Adrenal gland (tissue), 12 donors: Measurements from ENCODE around the gene MTMR6. TPM values are rescaled to one million over a fixed set of nuclear protein-coding genes. Genes with fewer than 3 reads are reported as not detected.

Experiments
- DNase-seq, 7 donors: peaks; one replicate each; pipeline ENCODE4 v3.0.0-alpha.2; 2019 to 2020
- H3K27ac ChIP-seq, 5 donors: fragments of 200-600 bp; sonication (generic) in 4 of 5; 1 replicate in 3 of 5; 2 replicates in 2 of 5; pipeline versions ENCODE4 v1.5.1 to v1.8.0; 2016 to 2020; ENCODE audit warnings: mild to moderate bottlenecking in 1 of 5
- H3K27me3 ChIP-seq: fragments of 200-600 bp; 2 replicates; pipeline ENCODE4 v1.8.0; 2021
- H3K36me3 ChIP-seq, 2 donors: fragments of 200-600 bp; replicated peaks in 1 of 2; 1 replicate in 1 of 2; 2 replicates in 1 of 2; pipeline versions ENCODE4 v1.5.1 to v1.8.0; 2018 to 2022
- H3K4me1 ChIP-seq, 2 donors: fragments of 200-600 bp; replicated peaks in 1 of 2; 1 replicate in 1 of 2; 2 replicates in 1 of 2; pipeline versions ENCODE4 v1.5.1 to v1.8.0; 2018 to 2021
- H3K4me3 ChIP-seq, 4 donors: fragments of 200-600 bp; sonication (generic) in 3 of 4; one replicate each; pipeline ENCODE4 v1.5.1; 2016 to 2018
- H3K9me3 ChIP-seq, 3 donors: fragments of 200-600 bp; sonication (generic) in 1 of 3; replicated peaks in 1 of 3; 1 replicate in 2 of 3; 2 replicates in 1 of 3; pipeline versions ENCODE4 v1.5.1 to v1.8.0; 2016 to 2021
- POLR2A ChIP-seq, 2 donors: fragments of 450-650 bp; IDR thresholded peaks; one replicate each; pipeline ENCODE4 v1.6.1; 2017; ENCODE audit warnings: antibody characterized with exemption in 2 of 2, mild to moderate bottlenecking in 2 of 2, moderate library complexity in 1 of 2
- WGBS, 4 donors: extraction: QIAGEN DNeasy Blood & Tissue Kit in 2 of 4; methylation state at CpG; one replicate each; pipeline versions ENCODE4 v1.1.5 to v1.1.7; 2013 to 2017; 5-methylcytosine and 5-hydroxymethylcytosine counted together
- intact Hi-C, 2 donors: fragments of 100-400 bp; cut with DNase I; formaldehyde crosslinking; loops; one replicate each; pipeline versions ENCODE4 v1.14.1 to v1.15.0; 2022 to 2023
- polyA plus RNA-seq, 3 donors: library from polyadenylated mRNA; stranded (reverse); fragments of 200-250 nt in 2 of 3; fragments of 350-450 nt in 1 of 3; fragmentation: Illumina TruSeq in 1 of 3; extraction: RNeasy Lipid Tissue Mini Kit (QIAGEN cat#74804) in 1 of 3; gene quantifications; one replicate each; pipeline ENCODE4 v1.2.3, GENCODE V29; 2013 to 2014
- total RNA-seq, 9 donors: library from RNA; depleted of rRNA in 4 of 9; stranded (reverse); fragments of >200 nt in 4 of 9; fragments of 120-200 nt in 1 of 9; fragmentation: NEBNext Ultra II Directional in 1 of 9; extraction: Animal tissue kit (Norgen Biotek cat#: 25700) in 1 of 9; gene quantifications; one replicate each; pipeline versions ENCODE4 v1.1.0 to v1.2.4, GENCODE V29; 2013 to 2023
- TF ChIP-seq, protein P1 (sequence below), 6 experiments: fragments of 450-650 bp in 4 of 6; fragments of 200-600 bp in 2 of 6; sonication (generic) in 1 of 6; IDR thresholded peaks; 1 replicate in 5 of 6; 2 replicates in 1 of 6; pipeline versions ENCODE4 v1.5.1 to v1.8.0; 2016 to 2021; ENCODE audit warnings: antibody characterized with exemption in 6 of 6, mild to moderate bottlenecking in 2 of 6, moderate library complexity in 1 of 6
- donor health status: healthy with polysubstance abuse.
- donor health status: Bipolar disorder and iron deficiency.
- donor health status: DM: yes; HTN: yes; CAD: no.
- donor health status: DM: no; HTN: no; CAD: no.
- donor health status: DM: no; HTN: no; CAD: no.
- donor health status: DM: yes; HTN: yes; CAD: no.

MTMR6 gene
- total and polyA plus RNA-seq, 12 donors = 6.0 to 57.2 (median 36.1) TPM

DNA sequence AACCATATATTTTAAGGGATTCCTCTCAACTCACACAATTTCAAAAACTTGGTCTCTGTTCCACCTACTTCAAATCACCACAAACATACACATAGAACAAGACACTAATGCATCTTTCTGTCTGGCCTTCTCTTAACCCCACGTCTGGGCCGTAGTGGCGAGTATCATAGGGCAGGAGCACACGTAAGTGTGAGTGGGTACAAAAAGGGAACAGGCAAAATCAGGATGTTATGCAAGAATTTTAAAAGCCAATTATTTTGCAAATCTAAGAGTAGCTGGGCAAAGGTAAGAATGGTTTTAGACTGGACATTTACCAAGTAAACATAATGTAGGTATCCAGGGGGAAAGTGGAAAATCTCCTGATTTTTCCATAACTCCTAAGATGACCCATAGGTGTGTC lies 35.1 kb downstream of the MTMR6 start:
- Histone ChIP-seq H3K27me3 (no peaks in the 10 kb centered on the region), H3K36me3 (peaks cover 0 to 38% of the 10 kb centered on the region in 2 donors), H3K4me3 (no peak overlapping the region), H3K9me3 (no peaks in the 10 kb centered on the region), H3K4me1 (peaks cover 0 to 3% of the 10 kb centered on the region in 2 donors), H3K27ac (no peak overlapping the region)
- no peak for TF ChIP-seq POLR2A (IDR thresholded peaks at IDR 0.05)
- TF ChIP-seq, protein P1, sequence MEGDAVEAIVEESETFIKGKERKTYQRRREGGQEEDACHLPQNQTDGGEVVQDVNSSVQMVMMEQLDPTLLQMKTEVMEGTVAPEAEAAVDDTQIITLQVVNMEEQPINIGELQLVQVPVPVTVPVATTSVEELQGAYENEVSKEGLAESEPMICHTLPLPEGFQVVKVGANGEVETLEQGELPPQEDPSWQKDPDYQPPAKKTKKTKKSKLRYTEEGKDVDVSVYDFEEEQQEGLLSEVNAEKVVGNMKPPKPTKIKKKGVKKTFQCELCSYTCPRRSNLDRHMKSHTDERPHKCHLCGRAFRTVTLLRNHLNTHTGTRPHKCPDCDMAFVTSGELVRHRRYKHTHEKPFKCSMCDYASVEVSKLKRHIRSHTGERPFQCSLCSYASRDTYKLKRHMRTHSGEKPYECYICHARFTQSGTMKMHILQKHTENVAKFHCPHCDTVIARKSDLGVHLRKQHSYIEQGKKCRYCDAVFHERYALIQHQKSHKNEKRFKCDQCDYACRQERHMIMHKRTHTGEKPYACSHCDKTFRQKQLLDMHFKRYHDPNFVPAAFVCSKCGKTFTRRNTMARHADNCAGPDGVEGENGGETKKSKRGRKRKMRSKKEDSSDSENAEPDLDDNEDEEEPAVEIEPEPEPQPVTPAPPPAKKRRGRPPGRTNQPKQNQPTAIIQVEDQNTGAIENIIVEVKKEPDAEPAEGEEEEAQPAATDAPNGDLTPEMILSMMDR (IDR thresholded peaks at IDR 0.05) = no peak
- intact Hi-C loops = no loop called here
- DNase-seq = no peak
- 78 to 92% (median 84%) methylated on average over 4 of the region's 4 CpGs for WGBS, 4 donors

DNA sequence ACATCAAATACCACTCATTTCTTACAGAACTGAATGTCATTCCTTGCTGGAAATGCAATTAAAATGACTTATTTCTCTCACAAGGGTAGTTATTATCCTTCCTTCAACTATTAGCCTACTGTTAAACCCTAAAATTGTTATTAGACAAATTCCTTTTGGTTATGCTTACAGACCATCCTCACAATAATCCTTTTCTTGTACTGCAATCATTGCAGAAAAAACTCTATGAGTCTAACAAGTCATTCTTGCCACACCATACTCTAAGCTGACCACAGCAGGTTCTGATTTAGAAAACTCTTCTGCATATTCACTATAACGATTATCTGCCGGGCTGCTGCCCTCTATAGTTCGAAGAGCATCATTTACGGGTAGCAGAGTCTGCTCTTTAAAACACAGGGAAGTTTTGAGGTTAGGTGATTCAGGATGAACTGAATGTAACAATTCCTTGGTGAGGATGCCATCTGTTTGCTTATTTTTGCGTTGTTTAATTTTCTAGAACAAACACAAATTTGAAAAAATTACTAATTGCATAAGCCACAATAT lies 38.2 kb downstream of the MTMR6 start:
- TF ChIP-seq, protein P1 (IDR thresholded peaks at IDR 0.05) = peak in 4 of 6 experiments; percentile 11 to 24 (median 21)
- TF ChIP-seq POLR2A (IDR thresholded peaks at IDR 0.05) = no peak
- H3K36me3 ChIP-seq = peaks cover 0 to 25% of the 10 kb centered on the region in 2 donors
- intact Hi-C loops = no loop called here
- peak in 1 of 7 donors; percentile 29 for DNase-seq
- H3K9me3 ChIP-seq = no peaks in the 10 kb centered on the region
- 30 to 39% (median 36%) methylated on average over 5 of the region's 5 CpGs for WGBS, 4 donors
- H3K4me3 ChIP-seq = no peak overlapping the region
- no peaks in the 10 kb centered on the region for H3K27me3 ChIP-seq
- H3K27ac ChIP-seq = no peak overlapping the region
- peaks cover 0 to 3% of the 10 kb centered on the region in 2 donors for H3K4me1 ChIP-seq

DNA sequence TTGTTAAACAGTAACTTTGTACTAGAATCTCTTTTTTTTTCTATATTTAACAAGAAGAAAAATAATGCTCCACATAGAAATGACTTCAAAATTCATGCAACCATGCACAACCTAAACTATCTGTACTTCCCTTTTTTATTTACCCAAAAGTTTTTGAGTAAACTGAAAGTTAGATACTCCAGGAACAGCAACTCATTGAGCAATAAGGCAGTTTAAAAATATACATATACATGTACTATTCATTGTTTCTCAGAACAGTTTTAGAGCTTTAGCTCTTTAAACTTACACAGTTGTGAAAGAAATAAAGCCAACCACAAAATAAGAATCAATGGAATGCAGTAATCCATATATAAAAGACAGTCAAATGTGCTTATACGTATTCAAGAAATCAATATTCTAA lies 39.2 kb downstream of the MTMR6 start:
- Histone ChIP-seq H3K4me3 (no peak overlapping the region), H3K27ac (no peak overlapping the region), H3K9me3 (no peaks in the 10 kb centered on the region), H3K27me3 (no peaks in the 10 kb centered on the region), H3K4me1 (peaks cover 0 to 3% of the 10 kb centered on the region in 2 donors), H3K36me3 (peaks cover 0 to 15% of the 10 kb centered on the region in 2 donors)
- intact Hi-C loops = no loop called here
- TF ChIP-seq POLR2A (IDR thresholded peaks at IDR 0.05) = no peak
- TF ChIP-seq, protein P1 (IDR thresholded peaks at IDR 0.05) = no peak
- DNase-seq = no peak
- 87 to 97% (median 91%) methylated on average over 1 of the region's 1 CpG for WGBS, 4 donors

DNA sequence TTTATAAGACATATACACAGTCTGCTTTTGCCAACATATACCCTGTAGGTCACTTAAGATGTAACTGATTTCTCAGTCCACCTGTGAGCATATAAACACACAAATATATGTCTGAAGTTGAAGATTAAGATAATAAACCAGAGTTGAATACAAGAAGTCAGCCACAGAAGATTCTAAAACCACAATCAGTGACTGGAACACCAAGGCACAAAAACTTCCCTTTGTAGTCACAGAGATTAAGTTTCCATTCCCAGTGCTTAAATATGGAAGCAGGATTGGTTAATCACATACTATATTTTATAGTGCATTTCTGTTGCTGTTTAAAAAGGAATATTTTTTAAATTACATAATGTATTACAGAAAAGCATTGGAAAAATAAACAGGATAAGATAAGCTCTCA lies 39.9 kb downstream of the MTMR6 start:
- DNase-seq = no peak
- TF ChIP-seq, protein P1 (IDR thresholded peaks at IDR 0.05) = no peak
- TF ChIP-seq POLR2A (IDR thresholded peaks at IDR 0.05) = no peak
- Histone ChIP-seq H3K27me3 (no peaks in the 10 kb centered on the region), H3K4me3 (no peak overlapping the region), H3K9me3 (no peaks in the 10 kb centered on the region), H3K36me3 (peaks cover 0 to 12% of the 10 kb centered on the region in 2 donors), H3K27ac (no peak overlapping the region), H3K4me1 (peaks cover 0 to 3% of the 10 kb centered on the region in 2 donors)
- intact Hi-C loops = no loop called here
